HCT116 (cell line): ENCODE data around the gene CD247. TPM values are rescaled to one million over a fixed set of nuclear protein-coding genes. Genes with fewer than 3 reads are reported as not detected.

Source experiments
- ATAC-seq: fragments of 200-7000 bp; cut with Tn5 transposase; 2 replicates; pipeline ENCODE4 v1.9.1; 2020; ENCODE audit warnings: mild to moderate bottlenecking, moderate library complexity
- BruUV-seq: library from RNA; stranded (reverse); fragments of 400-500 nt; replicated peaks from 2 replicates; lab custom pipeline; 2021; lab: Mats Ljungman, UMichigan
- CTCF ChIA-PET: fragments of 300-600 bp; sonication (Branson Sonifier 250); formaldehyde crosslinking; loops from one replicate; lab custom pipeline; 2021; ENCODE audit warnings: antibody characterized with exemption; lab: Charles Lee
- POLR2A ChIA-PET: fragments of 300-600, 350-600 bp; sonication (Branson Sonifier 250); formaldehyde crosslinking; loops from one replicate; lab custom pipeline; 2021; ENCODE audit warnings: antibody characterized with exemption; lab: Charles Lee
- RAD21 ChIA-PET, 2 experiments: fragments of 300-600 bp; sonication (Branson Sonifier 250); formaldehyde crosslinking; loops; one replicate each; lab custom pipeline; 2023; ENCODE audit warnings: low total read pairs in 2 of 2; ENCODE audit not compliant: uncharacterized antibody in 2 of 2, unreplicated experiment in 2 of 2, low non-redundant PET in 1 of 2; lab: Charles Lee
- DNase-seq: peaks from one replicate; pipeline ENCODE4 v3.0.0-alpha.2; 2010; ENCODE audit warnings: low read depth, low spot score
- H2AFZ ChIP-seq: fragments of 200-600 bp; shearing (Covaris generic), sonication (generic); 2 replicates; pipeline ENCODE4 v1.6.1; 2017; ENCODE audit warnings: low read depth, mixed run types, mixed read lengths, antibody characterized with exemption, low read length; ENCODE audit not compliant: poor library complexity, severe bottlenecking
- H3K27ac ChIP-seq: 2 replicates; pipeline ENCODE4 v1.5.1; 2012; ENCODE audit warnings: low read depth, low read length
- H3K27me3 ChIP-seq: fragments of 200-600 bp; sonication (generic); 2 replicates; pipeline ENCODE4 v1.6.1; 2016; ENCODE audit warnings: mixed run types, low read length, mixed read lengths; ENCODE audit not compliant: insufficient read depth
- H3K36me3 ChIP-seq, 2 experiments: fragments of 200-500 bp in 1 of 2; fragments of 200-600 bp in 1 of 2; sonication (Bioruptor generic) in 1 of 2; sonication (generic) in 1 of 2; 2 replicates each; pipeline versions ENCODE4 v1.5.1 to v1.6.1; 2014 to 2016; ENCODE audit warnings: low read length in 2 of 2, inconsistent platforms in 1 of 2, mixed read lengths in 1 of 2, mixed run types in 1 of 2; ENCODE audit not compliant: insufficient read depth in 2 of 2, control insufficient read depth in 1 of 2
- H3K4me1 ChIP-seq, 2 experiments: fragments of 200-600 bp in 1 of 2; sonication (generic) in 1 of 2; 2 replicates each; pipeline versions ENCODE4 v1.5.1 to v1.6.1; 2012 to 2017; ENCODE audit warnings: low read length in 2 of 2, inconsistent platforms in 1 of 2, mild to moderate bottlenecking in 1 of 2, mixed read lengths in 1 of 2, mixed run types in 1 of 2, moderate library complexity in 1 of 2; ENCODE audit not compliant: insufficient read depth in 2 of 2, control insufficient read depth in 1 of 2
- H3K4me2 ChIP-seq: fragments of 200-600 bp; sonication (generic); 2 replicates; pipeline ENCODE4 v1.6.1; 2017; ENCODE audit warnings: mixed run types, low read length, mixed read lengths
- H3K4me3 ChIP-seq, 2 experiments: fragments of 200-600 bp in 1 of 2; sonication (generic) in 1 of 2; replicated peaks in 1 of 2; 2 replicates each; pipeline ENCODE4 v1.5.1; 2011 to 2016; ENCODE audit warnings: low read length in 2 of 2, control low read depth in 1 of 2, low read depth in 1 of 2, mild to moderate bottlenecking in 1 of 2, mixed read lengths in 1 of 2, mixed run types in 1 of 2
- H3K79me2 ChIP-seq: fragments of 200-600 bp; sonication (generic); 2 replicates; pipeline ENCODE4 v1.6.1; 2017; ENCODE audit warnings: mild to moderate bottlenecking, mixed run types, low read length, moderate library complexity, mixed read lengths; ENCODE audit not compliant: insufficient read depth
- H3K9ac ChIP-seq: fragments of 200-600 bp; sonication (generic); 2 replicates; pipeline ENCODE4 v1.6.1; 2016; ENCODE audit warnings: low read length, mixed read lengths
- H3K9me2 ChIP-seq: fragments of 200-600 bp; sonication (generic), shearing (Covaris generic); 2 replicates; pipeline ENCODE4 v1.6.1; 2017; ENCODE audit warnings: mixed run types, mild to moderate bottlenecking, moderate library complexity; ENCODE audit not compliant: insufficient read depth
- H3K9me3 ChIP-seq, 2 experiments: fragments of 200-500 bp in 1 of 2; fragments of 200-600 bp in 1 of 2; sonication (Bioruptor generic) in 1 of 2; sonication (generic) in 1 of 2; 2 replicates each; pipeline ENCODE4 v1.6.1; 2014 to 2017; ENCODE audit warnings: low read length in 2 of 2, mixed read lengths in 2 of 2, inconsistent platforms in 1 of 2, low read depth in 1 of 2, mild to moderate bottlenecking in 1 of 2, mixed run types in 1 of 2, moderate library complexity in 1 of 2; ENCODE audit not compliant: control insufficient read depth in 1 of 2, insufficient read depth in 1 of 2
- H4K20me1 ChIP-seq: fragments of 200-600 bp; sonication (generic), shearing (Covaris generic); 2 replicates; pipeline ENCODE4 v1.6.1; 2017; ENCODE audit warnings: mixed run types, mild to moderate bottlenecking, moderate library complexity; ENCODE audit not compliant: insufficient read depth
- CEBPB ChIP-seq: IDR thresholded peaks from 2 replicates; pipeline ENCODE4 v1.6.1; 2012; ENCODE audit warnings: low read depth
- EGR1 ChIP-seq: IDR thresholded peaks from 2 replicates; pipeline ENCODE4 v1.6.1; 2012; ENCODE audit warnings: low read depth
- FOSL1 ChIP-seq: IDR thresholded peaks from 2 replicates; pipeline ENCODE4 v1.6.1; 2012; ENCODE audit warnings: low read depth
- SRF ChIP-seq: IDR thresholded peaks from 2 replicates; pipeline ENCODE4 v1.6.1; 2012; ENCODE audit warnings: low read depth
- TCF7L2 ChIP-seq: IDR thresholded peaks from 2 replicates; pipeline ENCODE4 v1.7.0; 2011; ENCODE audit warnings: borderline replicate concordance, inconsistent platforms; ENCODE audit not compliant: insufficient read depth, insufficient read length; ENCODE audit errors: extremely low read depth
- YY1 ChIP-seq: IDR thresholded peaks from 2 replicates; pipeline ENCODE4 v1.6.1; 2011; ENCODE audit warnings: low read length, low read depth, moderate library complexity, mild to moderate bottlenecking; ENCODE audit not compliant: insufficient replicate concordance; ENCODE audit errors: extremely low read depth
- intact Hi-C: fragments of 100-400 bp; cut with micrococcal nuclease; formaldehyde crosslinking; loops from 2 replicates; pipeline ENCODE4 v1.10.0; 2022
- total RNA-seq: library from RNA; stranded (reverse); gene quantifications from one replicate; pipeline ENCODE4 v1.2.1, GENCODE V29; 2021; ENCODE audit not compliant: unreplicated experiment
- TF ChIP-seq, protein P1 (sequence below), 3 experiments: fragments of 200-600 bp in 1 of 3; sonication (generic) in 1 of 3; IDR thresholded peaks in 2 of 3; conservative IDR thresholded peaks in 1 of 3; 2 replicates each; pipeline ENCODE4 v1.5.1; 2012 to 2017; ENCODE audit warnings: low read depth in 2 of 3, low read length in 2 of 3, antibody characterized with exemption in 1 of 3, borderline replicate concordance in 1 of 3, control low read depth in 1 of 3, mild to moderate bottlenecking in 1 of 3, mixed read lengths in 1 of 3, mixed run types in 1 of 3, moderate library complexity in 1 of 3; ENCODE audit not compliant: insufficient read depth in 1 of 3

The CD247 gene
- total RNA-seq, 1 experiment from 2014 or later: 0.57 TPM

DNA sequence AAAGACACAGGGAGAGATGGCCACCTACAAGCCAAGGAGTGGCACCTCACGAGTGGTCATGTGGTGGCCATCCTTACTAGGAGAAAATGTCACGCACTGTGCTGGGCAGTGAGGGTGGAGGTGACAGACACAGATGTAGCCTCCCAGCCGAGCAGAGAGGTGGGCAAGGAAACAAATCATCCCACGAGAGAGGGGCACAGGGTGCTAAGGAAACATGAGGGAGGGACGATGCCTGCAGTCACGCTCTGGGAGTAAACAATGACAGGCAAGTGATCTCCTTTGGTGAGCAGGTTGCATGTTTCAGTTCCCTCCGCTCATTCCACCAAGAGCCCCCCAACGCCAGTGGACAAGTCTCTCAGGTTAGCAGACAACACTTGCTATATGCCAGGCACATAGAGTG lies 65.8 kb downstream of the CD247 start:
- Histone ChIP-seq H3K4me3 (no peak overlapping the region), H3K36me3 (no peaks in the 10 kb centered on the region), H3K9ac (no peak overlapping the region), H3K4me2 (no peak overlapping the region), H3K4me1 (peaks cover 3 to 21% of the 10 kb centered on the region in 2 experiments; a peak in 3 of 4 replicates), H3K79me2 (no peaks in the 10 kb centered on the region), H3K27ac (no peak overlapping the region), H4K20me1 (no peaks in the 10 kb centered on the region), H3K27me3 (no peaks in the 10 kb centered on the region), H3K9me3 (no peaks in the 10 kb centered on the region), H2AFZ (no peak overlapping the region), H3K9me2 (no peaks in the 10 kb centered on the region)
- ChIA-PET POLR2A (no interaction called here), CTCF (no interaction called here), RAD21 (no interaction called here)
- no peak for DNase-seq
- ATAC-seq: no peak
- BruUV-seq: no TSS peak
- TF ChIP-seq FOSL1 (no peak), SRF (no peak), TCF7L2 (no peak), YY1 (no peak)
- intact Hi-C loops: no loop called here

DNA sequence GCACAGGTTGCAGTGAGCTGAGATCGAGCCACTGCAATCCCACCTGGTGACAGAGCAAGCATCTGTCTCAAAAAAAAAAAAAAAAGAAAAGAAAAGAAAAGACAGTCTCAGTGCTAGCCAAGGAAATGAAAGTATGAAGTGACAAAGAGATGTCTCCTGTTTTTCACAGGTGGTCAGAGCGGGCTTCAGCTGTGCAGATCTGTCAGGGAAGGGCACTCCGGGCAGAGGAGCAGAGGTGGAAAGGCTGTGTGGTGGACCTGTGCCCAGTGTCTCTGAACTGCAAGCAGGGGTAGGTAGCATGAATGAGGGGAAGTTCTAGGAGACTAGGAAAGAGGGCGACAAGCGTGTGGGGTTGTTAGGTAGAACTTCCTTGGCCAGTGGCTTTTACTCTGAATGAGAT lies 67.5 kb downstream of the CD247 start:
- TF ChIP-seq CEBPB (no peak), EGR1 (no peak)
- TF ChIP-seq, protein P1, sequence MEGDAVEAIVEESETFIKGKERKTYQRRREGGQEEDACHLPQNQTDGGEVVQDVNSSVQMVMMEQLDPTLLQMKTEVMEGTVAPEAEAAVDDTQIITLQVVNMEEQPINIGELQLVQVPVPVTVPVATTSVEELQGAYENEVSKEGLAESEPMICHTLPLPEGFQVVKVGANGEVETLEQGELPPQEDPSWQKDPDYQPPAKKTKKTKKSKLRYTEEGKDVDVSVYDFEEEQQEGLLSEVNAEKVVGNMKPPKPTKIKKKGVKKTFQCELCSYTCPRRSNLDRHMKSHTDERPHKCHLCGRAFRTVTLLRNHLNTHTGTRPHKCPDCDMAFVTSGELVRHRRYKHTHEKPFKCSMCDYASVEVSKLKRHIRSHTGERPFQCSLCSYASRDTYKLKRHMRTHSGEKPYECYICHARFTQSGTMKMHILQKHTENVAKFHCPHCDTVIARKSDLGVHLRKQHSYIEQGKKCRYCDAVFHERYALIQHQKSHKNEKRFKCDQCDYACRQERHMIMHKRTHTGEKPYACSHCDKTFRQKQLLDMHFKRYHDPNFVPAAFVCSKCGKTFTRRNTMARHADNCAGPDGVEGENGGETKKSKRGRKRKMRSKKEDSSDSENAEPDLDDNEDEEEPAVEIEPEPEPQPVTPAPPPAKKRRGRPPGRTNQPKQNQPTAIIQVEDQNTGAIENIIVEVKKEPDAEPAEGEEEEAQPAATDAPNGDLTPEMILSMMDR (IDR thresholded peaks at IDR 0.05 in 2 of 3, conservative IDR thresholded peaks at IDR 0.05 in 1 of 3; ENCODE audit: borderline replicate concordance in 1 of 3, insufficient read depth in 1 of 3, low read depth in 2 of 3, low read length in 2 of 3): no peak
- no peak overlapping the region for H2AFZ ChIP-seq
- POLR2A ChIA-PET: no interaction called here
- peaks cover 3 to 25% of the 10 kb centered on the region in 2 experiments; a peak in 3 of 4 replicates for H3K4me1 ChIP-seq
- H3K27me3 ChIP-seq: no peaks in the 10 kb centered on the region
- RAD21 ChIA-PET: no interaction called here
- H3K27ac ChIP-seq: no peak overlapping the region
- no peaks in the 10 kb centered on the region for H3K9me2 ChIP-seq
- no peaks in the 10 kb centered on the region for H3K79me2 ChIP-seq
- CTCF ChIA-PET: no interaction called here
- no TSS peak for BruUV-seq
- no peak for ATAC-seq
- no peaks in the 10 kb centered on the region for H3K9me3 ChIP-seq
- H3K36me3 ChIP-seq: no peaks in the 10 kb centered on the region
- no peak for DNase-seq
- H3K4me2 ChIP-seq: no peak overlapping the region
- no peak overlapping the region for H3K9ac ChIP-seq
- intact Hi-C loops: no loop called here
- no peak overlapping the region for H3K4me3 ChIP-seq
- no peaks in the 10 kb centered on the region for H4K20me1 ChIP-seq
